ENCODE results near the gene ACKR3. TPM values are rescaled to one million over a fixed set of nuclear protein-coding genes. Genes with fewer than 3 reads are reported as not detected.
A peak's percentile ranks its signal among the peaks of the same experiment; 100 is the strongest.

The ACKR3 gene
- under 1 TPM; 0.45 to 0.49 TPM for total RNA-seq

- CTCF ChIA-PET, result interaction anchor here (0.6 to 7.7 kb wide), 23 partner anchors 9 to 497 kb away, joined by 3 to 172 read pairs (median 3); a partner anchor contains a TSS
- Mint-ChIP-seq H3K9me3 (no peaks in the 10 kb centered on the region), H3K36me3 (ENCODE audit: low read depth) (peaks cover 3% of the 10 kb centered on the region), H3K4me3 (peak within 1 kb of the TSS; percentile 63), H3K27ac (no peak within 1 kb of the TSS), H3K27me3 (ENCODE audit: low read depth) (no peaks in the 10 kb centered on the region), H3K4me1 (ENCODE audit: low read depth) (peaks cover 13% of the 10 kb centered on the region)
- intact Hi-C loops (cut with micrococcal nuclease), result loop anchor here (1.0 to 5.0 kb wide), 5 partner anchors 32 to 802 kb away; no protein-coding TSS in a partner anchor
- DNase-seq, result peak; percentile 78
Measured at GRCh38 chr2:236569573-236569973, at the start of gene ACKR3. Gene ACKR3, plus strand, starts transcription at chr2:236569825. Its CDS starts 10,641 bp downstream, at chr2:236580466.

- no peaks in the 10 kb centered on the region for H3K36me3 Mint-ChIP-seq (ENCODE audit: low read depth)
- H3K4me3 Mint-ChIP-seq, result no peak overlapping the region
- H3K9me3 Mint-ChIP-seq, result no peaks in the 10 kb centered on the region
- CTCF ChIA-PET, result no interaction called here
- no peak overlapping the region for H3K27ac Mint-ChIP-seq
- no peaks in the 10 kb centered on the region for H3K27me3 Mint-ChIP-seq (ENCODE audit: low read depth)
- no peak for DNase-seq
- intact Hi-C loops (cut with micrococcal nuclease), result no loop called here
- no peaks in the 10 kb centered on the region for H3K4me1 Mint-ChIP-seq (ENCODE audit: low read depth)
Measured at GRCh38 chr2:236521556-236521955, 48.1 kb upstream of the ACKR3 start.

- Mint-ChIP-seq H3K4me3 (no peak overlapping the region), H3K4me1 (ENCODE audit: low read depth) (no peaks in the 10 kb centered on the region), H3K9me3 (no peaks in the 10 kb centered on the region), H3K36me3 (ENCODE audit: low read depth) (no peaks in the 10 kb centered on the region), H3K27me3 (ENCODE audit: low read depth) (no peaks in the 10 kb centered on the region), H3K27ac (no peak overlapping the region)
- CTCF ChIA-PET, result interaction anchor here (0.7 to 1.4 kb wide), 3 partner anchors 10 to 46 kb away, joined by 3 to 10 read pairs (median 3); no protein-coding TSS in a partner anchor
- no peak for DNase-seq
- intact Hi-C loops (cut with micrococcal nuclease), result no loop called here
Measured at GRCh38 chr2:236523249-236523648, 46.4 kb upstream of the ACKR3 start.

GRCh38 chr2:236525411-236525997 is 44.1 kb upstream of the ACKR3 start:
- Mint-ChIP-seq H3K4me3 (no peak overlapping the region), H3K4me1 (ENCODE audit: low read depth) (no peaks in the 10 kb centered on the region), H3K36me3 (ENCODE audit: low read depth) (no peaks in the 10 kb centered on the region), H3K27ac (no peak overlapping the region), H3K9me3 (no peaks in the 10 kb centered on the region), H3K27me3 (ENCODE audit: low read depth) (no peaks in the 10 kb centered on the region)
- intact Hi-C loops (cut with micrococcal nuclease), result no loop called here
- no peak for DNase-seq
- CTCF ChIA-PET, result no interaction called here

- intact Hi-C loops (cut with micrococcal nuclease), result no loop called here
- no peaks in the 10 kb centered on the region for H3K27me3 Mint-ChIP-seq (ENCODE audit: low read depth)
- H3K4me1 Mint-ChIP-seq (ENCODE audit: low read depth), result no peaks in the 10 kb centered on the region
- H3K4me3 Mint-ChIP-seq, result no peak overlapping the region
- no peaks in the 10 kb centered on the region for H3K9me3 Mint-ChIP-seq
- no peak for DNase-seq
- CTCF ChIA-PET, result interaction anchor here (1.0 to 1.5 kb wide), 3 partner anchors 8 to 43 kb away, joined by 3 to 10 read pairs (median 5); partner anchors contain the start of gene ACKR3
- H3K36me3 Mint-ChIP-seq (ENCODE audit: low read depth), result no peaks in the 10 kb centered on the region
- H3K27ac Mint-ChIP-seq, result no peak overlapping the region
Measured at GRCh38 chr2:236526455-236527158, 43.0 kb upstream of the ACKR3 start.

GRCh38 chr2:236527159-236527630 is 42.4 kb upstream of the ACKR3 start:
- intact Hi-C loops (cut with micrococcal nuclease), result no loop called here
- Mint-ChIP-seq H3K27ac (no peak overlapping the region), H3K27me3 (ENCODE audit: low read depth) (no peaks in the 10 kb centered on the region), H3K4me3 (no peak overlapping the region), H3K9me3 (no peaks in the 10 kb centered on the region), H3K36me3 (ENCODE audit: low read depth) (no peaks in the 10 kb centered on the region), H3K4me1 (ENCODE audit: low read depth) (no peaks in the 10 kb centered on the region)
- DNase-seq, result no peak
- CTCF ChIA-PET, result interaction anchor here (1.0 to 1.5 kb wide), 3 partner anchors 9 to 43 kb away, joined by 3 to 10 read pairs (median 5); partner anchors contain the start of gene ACKR3

- Mint-ChIP-seq H3K4me1 (ENCODE audit: low read depth) (no peaks in the 10 kb centered on the region), H3K27ac (no peak overlapping the region), H3K9me3 (no peaks in the 10 kb centered on the region), H3K36me3 (ENCODE audit: low read depth) (no peaks in the 10 kb centered on the region), H3K27me3 (ENCODE audit: low read depth) (no peaks in the 10 kb centered on the region), H3K4me3 (no peak overlapping the region)
- no peak for DNase-seq
- intact Hi-C loops (cut with micrococcal nuclease), result no loop called here
- CTCF ChIA-PET, result interaction anchor here (0.9 to 3.5 kb wide), 4 partner anchors 15 to 40 kb away, joined by 4 to 15 read pairs (median 6); partner anchors contain the start of gene ACKR3
Measured at GRCh38 chr2:236529606-236530005, 40.0 kb upstream of the ACKR3 start.

GRCh38 chr2:236530512-236530911 is 39.1 kb upstream of the ACKR3 start:
- Mint-ChIP-seq H3K27me3 (ENCODE audit: low read depth) (no peaks in the 10 kb centered on the region), H3K9me3 (no peaks in the 10 kb centered on the region), H3K27ac (no peak overlapping the region), H3K4me3 (no peak overlapping the region), H3K36me3 (ENCODE audit: low read depth) (no peaks in the 10 kb centered on the region), H3K4me1 (ENCODE audit: low read depth) (peaks cover under 1% of the 10 kb centered on the region)
- CTCF ChIA-PET, result interaction anchor here (1.2 to 3.5 kb wide), 3 partner anchors 18 to 39 kb away, joined by 3 to 15 read pairs (median 8); partner anchors contain the start of gene ACKR3
- no peak for DNase-seq
- intact Hi-C loops (cut with micrococcal nuclease), result no loop called here

- no peak overlapping the region for H3K4me3 Mint-ChIP-seq
- H3K36me3 Mint-ChIP-seq (ENCODE audit: low read depth), result no peaks in the 10 kb centered on the region
- DNase-seq, result no peak
- CTCF ChIA-PET, result interaction anchor here (0.8 to 3.5 kb wide), 4 partner anchors 13 to 38 kb away, joined by 3 to 15 read pairs (median 3); partner anchors contain the start of gene ACKR3
- H3K27me3 Mint-ChIP-seq (ENCODE audit: low read depth), result no peaks in the 10 kb centered on the region
- peaks cover 7% of the 10 kb centered on the region for H3K4me1 Mint-ChIP-seq (ENCODE audit: low read depth)
- H3K9me3 Mint-ChIP-seq, result no peaks in the 10 kb centered on the region
- no peak overlapping the region for H3K27ac Mint-ChIP-seq
- intact Hi-C loops (cut with micrococcal nuclease), result no loop called here
Measured at GRCh38 chr2:236531195-236531594, 38.4 kb upstream of the ACKR3 start.

- Mint-ChIP-seq H3K27me3 (ENCODE audit: low read depth) (no peaks in the 10 kb centered on the region), H3K27ac (no peak overlapping the region), H3K9me3 (no peaks in the 10 kb centered on the region), H3K4me3 (no peak overlapping the region), H3K36me3 (ENCODE audit: low read depth) (no peaks in the 10 kb centered on the region), H3K4me1 (ENCODE audit: low read depth) (peaks cover 15% of the 10 kb centered on the region)
- DNase-seq, result no peak
- CTCF ChIA-PET, result interaction anchor here (0.7 to 3.5 kb wide), 3 partner anchors 14 to 24 kb away, joined by 3 to 15 read pairs (median 3); no protein-coding TSS in a partner anchor
- intact Hi-C loops (cut with micrococcal nuclease), result no loop called here
Measured at GRCh38 chr2:236531996-236532395, 37.6 kb upstream of the ACKR3 start.

- intact Hi-C loops (cut with micrococcal nuclease), result no loop called here
- Mint-ChIP-seq H3K4me1 (ENCODE audit: low read depth) (peaks cover 19% of the 10 kb centered on the region), H3K4me3 (no peak overlapping the region)
Measured at GRCh38 chr2:236533343-236533742, 36.3 kb upstream of the ACKR3 start.

GRCh38 chr2:236535024-236535423 is 34.6 kb upstream of the ACKR3 start:
- intact Hi-C loops (cut with micrococcal nuclease), result no loop called here
- H3K4me1 Mint-ChIP-seq (ENCODE audit: low read depth), result peaks cover 34% of the 10 kb centered on the region
- CTCF ChIA-PET, result interaction anchor here (1.2 to 1.5 kb wide), 2 partner anchors 12 to 21 kb away, joined by 3 to 4 read pairs; no protein-coding TSS in a partner anchor
- no peak for DNase-seq
- no peaks in the 10 kb centered on the region for H3K9me3 Mint-ChIP-seq
- H3K4me3 Mint-ChIP-seq, result no peak overlapping the region
- no peak overlapping the region for H3K27ac Mint-ChIP-seq
- H3K27me3 Mint-ChIP-seq (ENCODE audit: low read depth), result no peaks in the 10 kb centered on the region
- H3K36me3 Mint-ChIP-seq (ENCODE audit: low read depth), result no peaks in the 10 kb centered on the region

More at GRCh38 chr2:236533343-236533742, 36.3 kb upstream of the ACKR3 start:
- Mint-ChIP-seq H3K27ac (no peak overlapping the region), H3K36me3 (ENCODE audit: low read depth) (no peaks in the 10 kb centered on the region), H3K9me3 (no peaks in the 10 kb centered on the region), H3K27me3 (ENCODE audit: low read depth) (no peaks in the 10 kb centered on the region)
- CTCF ChIA-PET, result no interaction called here
- no peak for DNase-seq

Measured in activated naive CD4-positive, alpha-beta T cell treated with anti-CD3 and anti-CD28 coated beads for 36 hours (primary cell).